Ovary (tissue), 3 donors: ENCODE results near the gene SEC22B.
"Not testable (repeated sequence)": the region's sequence is repeated elsewhere in the genome, so short reads cannot be mapped to it uniquely, and the experiment has no call there.

ENCODE experiments used
- CTCF ChIP-seq, 3 donors: fragments of 450-650 bp in 2 of 3; fragments of 200-600 bp in 1 of 3; IDR thresholded peaks; one replicate each; pipeline versions ENCODE4 v1.5.1 to v1.8.0; 2016 to 2022; ENCODE audit warnings: antibody characterized with exemption in 3 of 3, mild to moderate bottlenecking in 1 of 3
- EP300 ChIP-seq: sonication (generic); formaldehyde crosslinking; IDR thresholded peaks from one replicate; pipeline ENCODE4 v1.6.1; 2017; ENCODE audit warnings: antibody characterized with exemption
- POLR2A ChIP-seq: fragments of 450-650 bp; IDR thresholded peaks from one replicate; pipeline ENCODE4 v1.6.1; 2017; ENCODE audit warnings: antibody characterized with exemption, mild to moderate bottlenecking, moderate library complexity
- donor health status: DM: no; HTN: no; CAD: no.

DNA sequence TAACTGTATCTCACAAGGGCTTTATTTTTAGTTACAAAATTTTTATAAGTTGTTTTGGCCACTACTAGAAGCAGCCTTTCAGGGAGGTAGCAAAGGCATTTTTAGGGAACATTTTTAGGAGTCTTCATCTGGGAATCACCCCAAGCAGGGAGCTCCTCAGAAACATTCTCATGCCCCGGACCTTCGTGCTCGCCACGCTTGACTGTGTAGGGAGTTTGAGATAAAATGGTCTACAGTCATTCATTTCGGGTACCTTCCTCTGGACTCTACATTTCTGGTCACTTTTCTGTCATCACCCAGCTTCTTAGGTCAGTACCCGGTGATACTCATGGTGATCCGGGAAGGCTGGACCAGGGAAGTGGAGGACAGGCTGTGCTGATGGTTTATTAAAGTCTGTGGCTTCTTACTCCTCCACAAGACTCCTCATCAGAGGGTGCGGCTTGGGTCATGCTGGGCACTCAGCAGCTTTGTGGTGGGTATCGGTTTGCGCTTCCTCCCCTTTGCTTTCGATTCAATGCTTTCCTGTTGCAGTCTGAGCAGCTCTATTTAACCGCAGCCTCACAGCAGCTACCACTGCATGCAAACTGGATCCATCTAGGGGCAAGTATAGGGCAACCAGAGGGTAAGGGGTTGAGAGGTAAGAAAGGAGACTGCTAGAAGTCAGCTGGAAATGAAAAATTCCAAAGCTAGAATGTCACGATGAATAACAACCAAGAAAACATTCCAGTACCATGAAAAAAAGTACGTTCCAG is 33.6 kb downstream of the SEC22B start:
- TF ChIP-seq CTCF (IDR thresholded peaks at IDR 0.05); POLR2A; EP300: not testable (repeated sequence)
